Left ventricle myocardium superior (tissue), 1 donor: ENCODE measurements around the gene CYSLTR2. TPM values are rescaled to one million over a fixed set of nuclear protein-coding genes. Genes with fewer than 3 reads are reported as not detected.

Experiments used
- total RNA-seq: library from RNA; stranded (reverse); fragmentation: NEBNext Ultra II Directional; extraction: Animal tissue kit (Norgen Biotek cat#: 25700); gene quantifications from one replicate; pipeline ENCODE4 v1.2.1, GENCODE V29; 2021
- donor health status: DM: no; HTN: yes; CAD: no; lungs with severe emphysema.

Gene CYSLTR2
- total RNA-seq, 1 donor from 2014 or later, result 5.0 TPM

Other genes with a start within 250 kb of the CYSLTR2 start
- gene LPAR6, start 240.8 kb upstream of the CYSLTR2 start, total RNA-seq, result 13.2 TPM
- 13.5 TPM for gene RCBTB2, start 120.8 kb upstream of the CYSLTR2 start, total RNA-seq